ENCODE measurements around the gene VPS37D. TPM values are rescaled to one million over a fixed set of nuclear protein-coding genes. Genes with fewer than 3 reads are reported as not detected.
"Not testable (repeated sequence)": the region's sequence is repeated elsewhere in the genome, so short reads cannot be mapped to it uniquely, and the experiment has no call there.

Gene VPS37D
- total and polyA plus RNA-seq, 7 donors, result 0.18 to 1.1 (median 0.67) TPM

GRCh38 chr7:73648593-73649332 lies 18.9 kb upstream of the VPS37D start:
- ATAC-seq, result no peak
- Histone ChIP-seq H3K4me1 (no peaks in the 10 kb centered on the region), H3K36me3 (ENCODE audit: insufficient read depth in 1 of 2, low read depth in 1 of 2) (no peaks in the 10 kb centered on the region), H3K9me3 (no peaks in the 10 kb centered on the region), H3K27me3 (ENCODE audit: insufficient read depth in 3 of 3, low read length in 2 of 3) (peaks cover 0 to 38% (median 16%) of the 10 kb centered on the region in 3 donors), H3K27ac (no peak overlapping the region), H3K4me3 (no peak overlapping the region)
- WGBS, 3 donors, result 25 to 38% (median 38%) methylated on average over 1 of the region's 1 CpG
- DNase-seq, result no peak
- intact Hi-C loops (cut with DNase I), result no loop called here
- TF ChIP-seq CTCF (IDR thresholded peaks at IDR 0.05), result no peak

- DNase-seq, result no peak
- ATAC-seq, result no peak
- Histone ChIP-seq H3K27ac (no peak overlapping the region), H3K4me3 (no peak overlapping the region), H3K4me1 (no peaks in the 10 kb centered on the region), H3K9me3 (no peaks in the 10 kb centered on the region), H3K27me3 (ENCODE audit: insufficient read depth in 3 of 3, low read length in 2 of 3) (peaks cover 0 to 38% (median 16%) of the 10 kb centered on the region in 3 donors), H3K36me3 (ENCODE audit: insufficient read depth in 1 of 2, low read depth in 1 of 2) (no peaks in the 10 kb centered on the region)
- intact Hi-C loops (cut with DNase I), result no loop called here
- no peak for TF ChIP-seq CTCF (IDR thresholded peaks at IDR 0.05)
- WGBS, 3 donors, result 45 to 51% (median 49%) methylated on average over 9 of the region's 9 CpGs
Measured at GRCh38 chr7:73649576-73649975, 18.1 kb upstream of the VPS37D start.

- no peak for ATAC-seq
- intact Hi-C loops (cut with DNase I), result no loop called here
- H3K4me1 ChIP-seq, result no peaks in the 10 kb centered on the region
- TF ChIP-seq CTCF (IDR thresholded peaks at IDR 0.05), result no peak
- no peak for DNase-seq
- H3K27me3 ChIP-seq (ENCODE audit: insufficient read depth in 3 of 3, low read length in 2 of 3), result peaks cover 0 to 37% (median 14%) of the 10 kb centered on the region in 3 donors
- H3K36me3 ChIP-seq (ENCODE audit: insufficient read depth in 1 of 2, low read depth in 1 of 2), result no peaks in the 10 kb centered on the region
- no peaks in the 10 kb centered on the region for H3K9me3 ChIP-seq
- H3K4me3 ChIP-seq, result no peak overlapping the region
- 61 to 73% (median 65%) methylated on average over 5 of the region's 5 CpGs for WGBS, 3 donors
- H3K27ac ChIP-seq, result no peak overlapping the region
Measured at GRCh38 chr7:73650524-73650923, 17.1 kb upstream of the VPS37D start.

GRCh38 chr7:73652541-73652949 lies 15.1 kb upstream of the VPS37D start:
- Histone ChIP-seq H3K27me3 (ENCODE audit: insufficient read depth in 3 of 3, low read length in 2 of 3) (peaks cover 0 to 18% (median 11%) of the 10 kb centered on the region in 3 donors), H3K27ac (no peak overlapping the region), H3K9me3 (no peaks in the 10 kb centered on the region), H3K4me3 (no peak overlapping the region), H3K4me1 (no peaks in the 10 kb centered on the region), H3K36me3 (ENCODE audit: insufficient read depth in 1 of 2, low read depth in 1 of 2) (no peaks in the 10 kb centered on the region)
- WGBS, 3 donors, result 59 to 72% (median 69%) methylated on average over 10 to 11 of the region's 11 CpGs
- intact Hi-C loops (cut with DNase I), result no loop called here
- DNase-seq (no peak), ATAC-seq (no peak)
- TF ChIP-seq CTCF (IDR thresholded peaks at IDR 0.05), result no peak

GRCh38 chr7:73655309-73655708 lies 12.3 kb upstream of the VPS37D start:
- not testable (repeated sequence) for DNase-seq

More at GRCh38 chr7:73655309-73655708, 12.3 kb upstream of the VPS37D start:
- H3K27me3 ChIP-seq (ENCODE audit: insufficient read depth in 3 of 3, low read length in 2 of 3); H3K4me3 ChIP-seq; H3K9me3 ChIP-seq; intact Hi-C loops (cut with DNase I); H3K27ac ChIP-seq; ATAC-seq; H3K4me1 ChIP-seq; H3K36me3 ChIP-seq (ENCODE audit: insufficient read depth in 1 of 2, low read depth in 1 of 2): not testable (repeated sequence)
- WGBS, 3 donors, result 71 to 86% (median 83%) methylated on average over 4 of the region's 4 CpGs

Measured in psoas muscle (tissue), 8 donors.